GM18502 (cell line): ENCODE results near the gene TP53I11.

Source experiments
- ATAC-seq: cut with Tn5 transposase; IDR thresholded peaks from one replicate; pipeline ENCODE4 v1.9.1; 2021; ENCODE audit warnings: mild to moderate bottlenecking; ENCODE audit not compliant: unreplicated experiment, poor library complexity

TP53I11 gene

GRCh38 chr11:44893846-44894617 lies 56.7 kb downstream of the TP53I11 start:
- ATAC-seq = peak; percentile 57

DNA sequence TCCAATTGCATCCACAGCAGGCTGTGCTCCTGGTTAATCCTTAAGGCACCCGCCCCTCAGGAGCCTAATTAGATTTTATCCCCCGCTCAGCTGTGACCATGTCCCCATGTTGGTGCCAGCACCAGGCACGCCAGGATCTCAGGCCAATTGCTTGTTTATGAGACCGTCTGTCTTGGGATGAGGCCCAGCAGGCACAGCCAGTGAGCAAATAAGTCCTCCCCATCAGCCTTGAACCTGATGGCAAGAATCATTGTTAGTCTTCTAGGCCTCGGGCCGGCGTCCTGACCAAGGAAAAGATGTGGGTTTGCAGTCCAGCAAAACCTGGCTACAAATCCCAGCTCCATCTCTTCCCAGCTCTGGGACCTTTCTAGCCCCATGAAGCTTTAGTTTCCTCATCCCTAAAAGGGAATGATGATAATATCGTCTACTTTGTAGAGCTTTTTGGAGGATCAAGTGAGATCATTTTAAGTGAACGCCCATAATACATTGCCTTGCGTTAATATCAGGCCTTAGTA lies 57.3 kb downstream of the TP53I11 start:
- no peak for ATAC-seq

GRCh38 chr11:44892843-44893242 lies 57.8 kb downstream of the TP53I11 start:
- ATAC-seq = no peak

GRCh38 chr11:44889266-44889665 lies 61.4 kb downstream of the TP53I11 start:
- ATAC-seq = no peak

- no peak for ATAC-seq
Observed at GRCh38 chr11:44887636-44888035, 63.0 kb downstream of the TP53I11 start.

GRCh38 chr11:44886790-44887140 lies 63.9 kb downstream of the TP53I11 start:
- no peak for ATAC-seq

DNA sequence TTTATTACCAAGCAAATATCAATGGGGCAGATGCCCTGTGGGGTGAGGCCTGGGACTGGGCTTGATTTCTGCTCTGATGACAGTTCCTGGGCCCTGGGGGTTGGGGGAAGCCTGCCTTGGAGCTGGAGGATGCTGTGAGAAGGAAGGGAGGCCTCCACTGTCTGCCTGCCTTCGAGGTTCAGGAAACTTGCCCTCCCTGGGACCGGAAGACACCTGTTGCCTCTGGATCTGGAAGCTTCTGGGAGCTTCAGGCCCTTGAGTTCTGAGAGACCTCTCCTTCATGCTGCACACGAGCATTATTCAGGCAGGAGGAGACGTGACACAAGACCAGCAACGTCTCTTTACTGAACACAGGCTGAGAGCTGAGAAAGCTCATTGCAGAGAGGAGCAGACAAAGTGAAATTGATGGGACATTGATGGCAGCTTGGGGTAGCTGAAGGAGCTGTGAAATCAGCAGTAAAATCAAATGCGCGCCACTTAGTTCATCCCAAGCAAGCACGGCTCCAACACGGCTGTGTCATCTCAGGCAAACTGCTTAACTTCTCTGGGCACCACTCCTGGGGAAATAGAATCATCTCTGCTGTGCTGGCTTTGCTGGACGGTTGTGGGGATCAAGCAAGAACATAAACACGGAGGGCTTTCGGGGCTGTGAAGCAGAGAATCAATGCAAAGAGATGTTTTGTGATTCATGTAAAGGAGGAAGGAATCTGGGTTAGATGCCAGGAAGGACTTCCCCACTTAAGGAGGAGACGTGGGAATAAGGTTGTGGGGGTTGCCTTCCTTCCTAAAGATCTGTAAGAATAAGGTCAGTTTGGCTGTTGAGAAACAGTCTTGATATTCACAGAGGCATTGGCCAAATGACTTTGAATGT lies 64.5 kb downstream of the TP53I11 start:
- no peak for ATAC-seq

DNA sequence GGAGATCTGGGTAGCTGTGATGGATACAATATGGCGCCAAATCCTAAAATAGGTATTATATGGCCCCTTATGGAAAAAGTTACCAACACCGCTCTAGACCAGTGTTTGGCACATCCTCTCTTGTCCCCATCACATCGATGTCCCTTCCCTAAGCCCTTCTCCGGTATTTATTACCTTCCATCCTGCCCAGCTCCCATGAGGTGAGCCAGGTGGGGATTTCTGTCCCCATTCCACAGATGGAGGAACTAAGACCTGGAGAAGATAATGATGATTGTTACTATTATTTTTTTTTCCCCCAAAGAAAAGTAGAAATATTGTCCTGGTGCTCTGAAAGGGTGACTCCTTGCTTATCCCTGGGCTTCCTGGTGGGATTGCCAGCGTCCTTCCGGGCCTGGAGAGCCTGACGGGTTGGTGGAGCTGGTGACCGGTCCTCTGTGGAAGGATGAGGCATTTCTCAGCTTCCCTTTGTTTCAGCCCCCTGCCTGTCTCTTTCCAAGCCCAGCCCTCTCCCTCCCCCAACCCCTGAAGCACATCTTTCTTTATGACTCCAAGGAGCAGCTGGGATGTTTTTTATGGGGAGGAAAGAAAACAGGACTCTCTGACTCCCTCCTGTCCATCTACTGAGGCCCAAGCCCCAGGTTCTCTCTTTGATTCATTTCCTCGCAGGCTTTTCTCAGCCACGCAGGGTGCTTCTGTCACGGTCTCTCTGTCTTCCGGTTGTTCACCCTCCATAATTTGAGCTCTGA lies 65.4 kb downstream of the TP53I11 start:
- ATAC-seq = no peak

DNA sequence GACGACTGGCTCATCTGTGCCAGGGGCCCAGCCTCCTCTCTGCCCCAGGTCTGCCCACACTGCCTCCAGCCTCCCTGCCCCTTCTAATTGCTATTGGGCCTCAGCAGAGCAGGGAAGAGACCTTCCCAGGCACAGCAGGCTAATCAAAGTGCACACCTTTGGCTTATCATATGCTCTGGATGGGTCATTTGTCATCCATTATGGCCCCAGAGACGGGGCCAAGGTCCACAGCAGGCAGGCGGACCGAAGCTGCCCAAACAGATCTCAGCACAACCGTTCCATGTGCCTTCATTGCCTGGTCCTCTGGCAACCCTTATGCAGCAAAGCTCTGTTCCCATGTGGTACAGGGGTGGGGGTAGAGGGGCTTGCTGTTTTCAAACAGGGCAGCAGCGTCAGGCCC lies 66.6 kb downstream of the TP53I11 start:
- ATAC-seq = no peak

DNA sequence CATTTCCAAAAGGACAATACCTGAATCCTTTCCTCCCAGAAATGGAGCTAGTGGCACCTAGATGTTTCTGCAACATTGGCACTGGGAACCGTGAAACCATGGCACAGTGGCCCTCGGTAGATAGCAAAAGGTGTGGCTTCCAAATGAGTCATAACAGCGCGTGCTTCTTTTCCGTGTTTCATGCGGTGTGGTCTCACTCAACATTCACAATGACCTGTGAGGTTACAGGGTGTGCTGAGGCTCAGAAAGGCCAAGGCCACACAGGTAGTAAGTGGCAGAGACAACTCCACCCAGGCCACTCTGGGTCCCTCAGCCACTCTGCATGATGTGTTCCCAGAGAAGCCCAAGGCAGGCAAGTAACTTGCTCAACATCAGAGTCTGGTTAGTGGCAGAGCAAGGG lies 67.4 kb downstream of the TP53I11 start:
- ATAC-seq = peak; percentile 63
